PC-9 (cell line): Measurements from ENCODE around the gene HSBP1L1.

Experiments used
- EZH2 ChIP-seq: fragments of 200-600 bp; sonication (generic); IDR thresholded peaks from 2 replicates; pipeline ENCODE4 v1.8.0; 2017; ENCODE audit warnings: antibody characterized with exemption, low read depth
- TF ChIP-seq, protein P1 (sequence below): fragments of 200-600 bp; sonication (generic); conservative IDR thresholded peaks from 2 replicates; pipeline ENCODE4 v1.6.1; 2017; ENCODE audit warnings: mixed run types, antibody characterized with exemption, mild to moderate bottlenecking, moderate library complexity

DNA sequence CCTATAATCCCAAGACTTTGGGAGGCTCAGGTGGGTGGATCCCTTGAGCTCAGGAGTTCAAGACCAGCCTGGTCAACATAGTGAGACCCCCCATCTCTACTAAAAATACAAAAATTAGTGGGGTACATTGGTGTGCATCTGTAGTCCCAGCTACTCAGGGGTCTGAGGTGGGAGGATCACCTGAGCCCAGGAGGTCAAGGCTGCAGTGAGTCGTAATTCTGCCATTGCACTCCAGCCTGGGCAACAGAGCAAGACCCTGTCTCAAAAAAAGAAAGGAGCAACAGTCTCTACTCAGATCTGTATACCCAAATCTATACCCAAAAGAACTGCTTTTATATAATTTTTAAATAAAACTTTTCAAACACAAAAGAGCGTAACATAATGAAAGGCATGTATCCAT, 5.5 kb upstream of the HSBP1L1 start:
- TF ChIP-seq, protein P1, sequence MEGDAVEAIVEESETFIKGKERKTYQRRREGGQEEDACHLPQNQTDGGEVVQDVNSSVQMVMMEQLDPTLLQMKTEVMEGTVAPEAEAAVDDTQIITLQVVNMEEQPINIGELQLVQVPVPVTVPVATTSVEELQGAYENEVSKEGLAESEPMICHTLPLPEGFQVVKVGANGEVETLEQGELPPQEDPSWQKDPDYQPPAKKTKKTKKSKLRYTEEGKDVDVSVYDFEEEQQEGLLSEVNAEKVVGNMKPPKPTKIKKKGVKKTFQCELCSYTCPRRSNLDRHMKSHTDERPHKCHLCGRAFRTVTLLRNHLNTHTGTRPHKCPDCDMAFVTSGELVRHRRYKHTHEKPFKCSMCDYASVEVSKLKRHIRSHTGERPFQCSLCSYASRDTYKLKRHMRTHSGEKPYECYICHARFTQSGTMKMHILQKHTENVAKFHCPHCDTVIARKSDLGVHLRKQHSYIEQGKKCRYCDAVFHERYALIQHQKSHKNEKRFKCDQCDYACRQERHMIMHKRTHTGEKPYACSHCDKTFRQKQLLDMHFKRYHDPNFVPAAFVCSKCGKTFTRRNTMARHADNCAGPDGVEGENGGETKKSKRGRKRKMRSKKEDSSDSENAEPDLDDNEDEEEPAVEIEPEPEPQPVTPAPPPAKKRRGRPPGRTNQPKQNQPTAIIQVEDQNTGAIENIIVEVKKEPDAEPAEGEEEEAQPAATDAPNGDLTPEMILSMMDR = no peak
- no peak for TF ChIP-seq EZH2
